GM12892 (cell line): Measurements from ENCODE around the gene FRMD4B.

ENCODE experiments used
- POLR2A ChIP-seq: IDR thresholded peaks from 2 replicates; pipeline ENCODE4 v1.6.1; 2011; ENCODE audit warnings: low read depth, low read length, control low read depth
- POLR2AphosphoS5 ChIP-seq: IDR thresholded peaks from 2 replicates; pipeline ENCODE4 v1.6.1; 2011; ENCODE audit warnings: low read depth, low read length, control low read depth
- TAF1 ChIP-seq: IDR thresholded peaks from 2 replicates; pipeline ENCODE4 v1.6.1; 2011; ENCODE audit warnings: low read depth, mild to moderate bottlenecking, control low read depth, low read length, borderline replicate concordance

DNA sequence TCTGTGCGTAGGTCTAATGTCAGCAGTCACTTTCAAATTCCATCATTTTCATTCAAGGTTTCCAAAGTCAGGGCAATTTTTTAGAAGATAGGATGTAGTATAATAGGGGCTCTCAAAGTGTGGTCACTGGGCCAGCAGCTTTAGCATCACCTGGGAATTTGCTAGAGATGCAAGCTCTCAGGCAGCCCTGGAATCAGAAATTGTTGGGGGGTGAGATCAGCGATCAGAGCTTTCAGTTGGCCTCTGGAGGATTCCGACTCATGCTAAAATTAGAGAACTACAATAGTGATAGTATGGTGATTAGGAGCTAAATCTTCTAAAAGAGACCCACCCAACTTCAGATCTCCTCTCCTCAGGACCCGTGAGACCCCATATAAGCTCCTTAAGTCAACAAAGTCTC, 2.4 kb upstream of the FRMD4B start:
- TF ChIP-seq POLR2A (no peak), POLR2AphosphoS5 (no peak), TAF1 (no peak)
